Activated gamma-delta T cell treated with anti-CD3 and anti-CD28 coated beads, Interleukin-2, amount 50 U/mL, for 16 hours (primary cell): ENCODE data around the gene RABGGTA.

Experiments used
- DNase-seq: peaks from one replicate; pipeline ENCODE4 v3.0.0-alpha.2; 2020; ENCODE audit warnings: low read depth

RABGGTA gene

DNA sequence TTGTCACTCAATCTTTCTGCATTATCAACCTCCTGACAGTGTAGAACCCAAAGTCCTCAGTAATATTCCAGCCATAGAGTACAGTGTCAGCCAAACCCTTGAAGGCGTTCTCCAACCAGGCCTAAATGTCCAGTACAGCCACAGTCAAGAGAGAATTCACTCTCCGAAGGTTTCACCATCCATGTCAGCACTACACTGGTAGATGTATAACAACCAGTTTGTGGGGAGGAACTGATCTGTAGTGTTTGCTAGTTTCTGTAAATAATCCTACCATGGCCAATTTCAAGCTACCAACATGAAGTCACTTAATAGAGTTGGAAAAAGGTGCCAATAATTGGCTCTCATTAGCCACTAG is 55.1 kb downstream of the RABGGTA start:
- DNase-seq = no peak
